Kidney glomerular epithelial cell (primary cell): ENCODE data around the gene DNPH1.

Experiments used
- DNase-seq: peaks from one replicate; lab custom pipeline; 2025; lab: John Stamatoyannopoulos, UW

DNPH1 gene, protein sequence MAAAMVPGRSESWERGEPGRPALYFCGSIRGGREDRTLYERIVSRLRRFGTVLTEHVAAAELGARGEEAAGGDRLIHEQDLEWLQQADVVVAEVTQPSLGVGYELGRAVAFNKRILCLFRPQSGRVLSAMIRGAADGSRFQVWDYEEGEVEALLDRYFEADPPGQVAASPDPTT

GRCh38 chr6:43228951-43229802, at the start of gene DNPH1:
Gene DNPH1, minus strand, starts transcription at chr6:43229481. Its CDS starts 25 bp downstream, at chr6:43229456.
- peak; percentile 43 for DNase-seq

DNA sequence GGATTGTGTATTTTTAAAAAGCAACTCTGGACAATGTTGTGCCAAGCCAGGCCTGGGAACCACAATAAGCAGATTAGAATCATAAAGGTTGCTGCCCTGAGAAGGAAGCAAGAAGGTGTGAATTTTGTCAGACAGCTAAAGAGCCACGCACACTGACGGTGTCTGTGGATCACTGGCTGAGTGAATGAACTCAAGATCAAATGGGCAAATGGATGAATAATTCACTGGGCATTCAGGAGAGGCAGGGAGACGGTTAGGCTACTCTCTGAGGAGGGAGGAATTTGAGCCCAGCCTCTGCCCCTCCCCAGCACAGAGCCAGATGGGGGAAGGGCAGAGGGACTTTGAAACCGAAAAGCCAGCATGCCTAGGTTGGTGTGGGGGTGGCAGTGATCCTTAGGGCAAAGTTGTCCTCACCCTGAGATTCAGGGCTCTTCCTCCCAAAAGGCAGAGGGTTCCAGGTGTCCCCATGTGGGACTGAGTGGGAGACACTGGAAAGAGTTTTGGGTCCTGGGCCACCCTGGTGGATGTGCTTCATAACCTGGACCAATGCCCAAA, 49.3 kb upstream of the DNPH1 start:
- DNase-seq, result peak; percentile 47

DNA sequence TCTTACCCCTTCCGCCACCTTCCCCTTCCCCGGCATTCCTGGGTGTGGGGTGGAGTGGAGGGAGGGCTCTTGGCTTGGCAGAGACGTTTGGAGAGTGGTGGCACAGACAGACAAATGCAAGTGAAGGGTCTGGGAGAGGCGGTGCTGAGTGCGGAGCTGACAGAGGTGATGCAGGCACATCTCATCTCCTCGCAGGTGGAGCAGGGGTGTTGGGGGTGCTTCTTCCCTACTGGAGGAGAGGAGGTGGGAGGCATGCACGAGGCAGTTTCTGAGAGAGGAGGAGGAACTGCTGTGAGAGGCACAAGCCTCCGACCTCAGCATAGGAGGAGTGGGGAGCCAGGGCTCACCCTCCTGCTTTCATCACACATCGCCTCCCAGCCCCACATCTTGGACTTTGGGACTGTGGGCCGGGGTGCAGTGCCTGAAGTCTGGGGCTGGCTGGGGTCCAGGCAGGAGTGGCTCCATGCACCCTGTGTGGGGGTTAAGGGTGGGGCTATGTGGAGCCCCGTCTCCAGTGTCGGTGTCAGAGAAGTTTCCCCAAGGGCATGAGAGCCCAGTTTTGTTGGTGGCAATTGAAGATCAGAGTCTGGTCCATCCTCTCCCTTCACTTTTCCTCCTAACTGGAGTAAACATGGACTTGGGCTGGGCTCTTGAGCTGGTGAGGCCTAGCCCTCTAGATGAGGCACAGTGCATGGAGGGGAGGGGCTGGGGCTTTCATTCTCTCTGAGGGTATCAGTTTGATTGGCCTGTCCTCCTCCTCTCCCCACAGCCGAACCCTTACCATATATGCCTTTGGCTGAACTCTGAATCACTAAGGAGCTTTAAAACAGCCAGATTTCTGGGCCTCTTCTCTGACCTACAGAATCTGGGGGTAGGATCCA, 48.6 kb upstream of the DNPH1 start:
- DNase-seq, result no peak

- no peak for DNase-seq
These were observed 48.0 kb upstream of the DNPH1 start for GRCh38 chr6:43277306-43277642.

GRCh38 chr6:43276577-43277305, 47.5 kb upstream of the DNPH1 start:
- DNase-seq, result no peak

DNA sequence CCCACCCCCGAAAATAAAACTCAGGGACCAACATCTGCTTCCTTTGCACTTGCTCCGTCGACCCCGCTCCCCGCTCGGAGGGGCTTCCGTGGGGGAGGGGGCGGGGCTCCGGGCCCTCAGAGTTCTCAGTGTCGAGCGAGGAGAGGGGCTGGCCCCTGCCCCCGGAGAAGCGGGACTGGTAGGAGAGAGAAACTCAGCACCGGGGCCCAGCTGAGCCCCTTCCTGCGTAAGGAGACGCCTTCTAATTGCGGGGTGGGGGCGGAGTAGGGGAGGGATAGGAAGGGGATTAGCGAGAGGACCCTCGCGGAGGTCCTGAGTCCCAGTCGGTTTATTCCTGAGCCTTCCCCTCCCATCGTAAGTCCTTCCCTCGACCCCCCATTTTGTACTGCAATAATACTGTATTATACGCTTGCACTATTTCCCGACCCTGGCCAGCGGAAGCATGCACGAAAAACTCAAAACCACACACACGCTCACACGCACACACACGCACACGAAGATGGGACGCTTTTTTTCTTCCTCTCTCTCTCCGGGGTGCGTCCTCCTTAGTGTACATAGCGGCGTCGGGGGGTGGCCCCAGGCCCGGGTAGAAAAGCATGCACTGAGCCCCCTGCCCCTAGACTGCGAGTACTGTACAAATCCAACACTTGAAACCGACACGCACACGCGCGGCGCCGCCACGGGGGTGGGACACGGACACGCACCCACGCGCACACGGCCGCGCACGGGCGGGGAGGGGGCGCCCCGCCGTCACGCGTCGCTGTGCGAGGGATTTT, 46.7 kb upstream of the DNPH1 start:
- DNase-seq, result no peak

GRCh38 chr6:43274916-43275597, 45.8 kb upstream of the DNPH1 start:
- no peak for DNase-seq

- no peak for DNase-seq
These were observed 45.0 kb upstream of the DNPH1 start for GRCh38 chr6:43274127-43274915.

- DNase-seq, result no peak
These were observed 44.4 kb upstream of the DNPH1 start for GRCh38 chr6:43273707-43274106.

DNA sequence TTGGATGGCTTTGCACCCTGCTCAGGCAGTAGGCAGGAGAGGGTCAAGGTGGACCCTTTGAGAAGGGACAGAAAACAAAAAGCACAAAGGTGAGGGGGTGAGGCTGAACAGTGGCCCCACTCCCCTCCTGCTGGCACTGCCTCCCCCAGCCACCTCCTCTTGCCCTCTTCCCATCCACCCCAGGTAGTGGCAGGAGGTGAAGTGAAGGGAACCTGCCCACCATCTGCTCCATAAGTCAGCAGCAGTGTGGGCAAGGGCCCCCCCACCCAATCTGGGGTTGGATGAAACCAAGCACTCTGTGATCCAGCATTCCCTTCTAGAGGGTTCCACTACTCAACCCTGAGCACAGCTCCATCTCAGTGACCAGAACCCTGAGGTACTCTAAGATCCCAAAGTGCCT, 42.7 kb upstream of the DNPH1 start:
- DNase-seq, result no peak

DNA sequence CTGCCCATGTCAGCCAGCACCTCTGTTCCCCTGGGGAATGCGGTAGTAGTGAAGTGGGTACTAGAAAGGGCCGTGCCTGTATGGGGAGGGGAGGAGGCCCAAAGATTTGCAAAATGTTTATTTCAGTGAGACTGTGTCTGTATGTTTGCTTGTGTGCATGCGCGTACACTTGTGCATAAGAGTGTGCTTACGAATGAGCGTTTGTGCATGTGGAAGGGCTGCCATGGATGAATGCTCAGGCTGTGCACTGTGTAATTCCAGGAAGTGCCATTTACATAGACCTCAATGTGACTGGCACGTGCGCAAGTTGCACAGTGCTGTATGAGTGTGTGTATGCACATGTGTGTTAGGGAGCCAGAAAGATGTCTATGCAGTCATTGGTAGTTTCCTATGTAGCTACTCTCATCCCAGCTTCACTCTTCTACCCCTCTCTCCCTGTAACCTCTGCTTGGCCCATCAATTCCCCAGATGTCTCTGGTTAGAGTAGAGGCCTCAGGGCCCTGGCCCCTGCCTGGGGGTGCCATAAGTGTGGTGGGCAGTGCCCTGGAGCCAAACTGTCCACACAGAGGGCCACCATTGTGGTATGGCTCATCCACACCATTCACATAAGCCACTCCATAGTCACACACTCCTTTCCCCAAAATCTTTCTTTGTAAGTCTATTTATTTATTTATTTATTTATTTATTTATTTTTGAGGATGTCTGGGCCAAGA, 42.0 kb upstream of the DNPH1 start:
- DNase-seq, result no peak

- DNase-seq, result no peak
These were observed 40.2 kb upstream of the DNPH1 start for GRCh38 chr6:43269273-43270007.

DNA sequence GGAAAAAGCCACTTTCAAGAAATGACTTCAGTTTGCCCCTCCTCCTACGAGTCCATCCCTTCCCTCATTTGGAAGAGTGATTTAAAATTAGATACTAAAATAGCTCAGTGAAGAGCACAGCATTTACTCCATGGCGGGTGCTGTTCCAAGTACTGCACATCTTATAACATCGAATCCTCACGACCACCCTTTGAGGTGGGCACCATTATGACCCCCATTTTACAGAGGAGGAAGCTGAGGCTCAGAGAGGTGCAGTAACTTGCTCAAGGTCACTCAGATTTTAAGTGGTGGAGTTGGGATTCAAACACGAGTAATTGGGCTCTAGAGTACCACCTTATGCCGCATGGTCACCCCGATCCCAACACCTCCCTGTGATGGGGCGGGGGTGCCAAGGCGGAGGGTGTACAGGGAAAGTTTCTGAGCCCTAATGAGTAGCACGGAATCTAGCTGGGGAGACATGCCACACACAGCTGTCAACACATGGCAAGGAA, 39.5 kb upstream of the DNPH1 start:
- no peak for DNase-seq

- DNase-seq, result no peak
These were observed 39.0 kb upstream of the DNPH1 start for GRCh38 chr6:43268355-43268700.

GRCh38 chr6:43267619-43268354, 38.5 kb upstream of the DNPH1 start:
- DNase-seq, result no peak

DNA sequence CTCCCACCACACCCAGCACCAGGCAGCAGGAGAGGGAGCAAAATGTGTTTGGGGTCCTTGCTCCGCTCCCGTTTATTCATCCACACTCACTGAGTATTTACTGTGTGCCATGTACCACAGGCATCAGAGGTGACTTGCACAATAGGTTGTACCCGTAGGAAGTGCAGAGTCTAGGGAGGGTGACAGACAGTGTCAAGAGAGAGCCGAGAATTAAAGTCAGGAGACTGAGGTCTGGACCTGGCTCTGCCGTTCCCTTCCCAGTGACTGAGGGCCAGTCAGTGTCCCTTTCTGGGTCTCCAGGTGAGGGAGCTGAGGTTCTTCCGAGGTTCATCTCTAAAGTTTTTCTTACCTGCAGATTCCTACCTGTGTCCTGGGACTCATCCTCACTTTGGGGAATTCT, 36.3 kb upstream of the DNPH1 start:
- no peak for DNase-seq

DNA sequence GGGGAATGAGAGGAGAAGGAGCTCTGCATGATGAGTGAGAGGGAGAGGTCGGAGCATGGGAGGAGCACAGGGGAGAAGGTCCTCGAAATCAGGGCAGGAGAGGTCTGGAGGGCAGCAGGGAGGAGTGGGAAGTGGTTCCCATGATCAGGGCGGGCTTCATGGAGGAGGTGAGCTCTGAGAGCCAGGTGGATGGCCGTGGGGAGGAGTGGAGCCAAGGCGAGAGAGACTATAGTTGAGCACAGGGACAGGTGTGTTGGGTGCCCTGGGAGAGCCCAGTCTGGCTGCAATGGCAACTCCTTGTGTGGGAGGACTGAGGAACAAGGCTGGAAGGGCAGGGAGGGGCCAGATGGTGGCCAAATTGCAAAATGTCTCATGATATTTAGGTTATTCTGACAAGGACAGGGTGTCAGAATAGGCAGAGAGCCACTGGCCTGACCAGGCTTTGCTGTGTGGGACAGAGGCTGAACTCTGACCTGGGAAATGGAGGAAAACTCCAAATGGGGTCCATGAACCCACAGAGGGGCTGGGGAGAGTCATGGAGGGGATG, 35.4 kb upstream of the DNPH1 start:
- no peak for DNase-seq
